NCI-H2171 (cell line): ENCODE data around the gene TPSG1.
"Not testable (repeated sequence)": the region's sequence is repeated elsewhere in the genome, so short reads cannot be mapped to it uniquely, and the experiment has no call there.

ENCODE experiments used
- DNase-seq: peaks from one replicate; lab custom pipeline; 2025; lab: John Stamatoyannopoulos, UW

The TPSG1 gene

GRCh38 chr16:1194665-1195392 is 30.2 kb downstream of the TPSG1 start:
- DNase-seq = no peak

DNA sequence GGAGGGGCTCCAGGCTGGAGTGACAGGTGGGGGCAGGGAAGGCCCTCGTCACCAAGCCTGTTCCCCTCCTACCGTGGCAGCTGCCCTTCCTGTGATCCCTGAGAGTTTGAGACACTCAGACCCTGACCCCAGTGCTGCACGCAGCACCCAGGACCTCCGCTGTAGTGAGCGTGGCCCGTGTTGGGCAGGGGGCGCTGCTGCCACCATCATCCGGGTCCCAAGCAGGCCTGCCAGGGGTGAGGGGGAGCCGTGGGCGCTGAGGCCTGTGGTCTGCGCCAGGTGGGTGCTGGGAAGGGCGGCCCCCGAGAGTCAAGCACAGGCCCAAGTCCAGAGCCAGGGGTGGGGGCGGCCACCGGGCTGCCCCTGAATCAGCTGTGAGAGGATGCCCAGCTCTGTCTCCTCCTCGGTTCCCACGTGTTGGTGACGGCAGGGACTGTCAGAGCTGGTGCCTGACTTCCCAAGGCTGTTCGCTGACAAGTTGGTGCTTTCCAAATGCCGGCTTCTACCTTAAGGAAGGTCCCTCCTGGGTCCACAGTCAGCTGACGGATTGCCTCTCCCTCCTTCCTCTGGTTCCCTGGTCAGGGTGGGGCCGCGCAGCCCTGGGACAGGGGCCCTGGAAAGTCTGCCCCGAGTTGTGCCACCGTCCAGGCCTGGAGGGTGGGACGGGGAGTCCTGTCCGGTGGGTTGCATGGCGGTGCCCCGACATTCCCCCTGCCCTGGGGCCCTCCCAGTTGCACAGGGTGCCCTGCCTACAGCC is 31.1 kb downstream of the TPSG1 start:
- DNase-seq = no peak

DNA sequence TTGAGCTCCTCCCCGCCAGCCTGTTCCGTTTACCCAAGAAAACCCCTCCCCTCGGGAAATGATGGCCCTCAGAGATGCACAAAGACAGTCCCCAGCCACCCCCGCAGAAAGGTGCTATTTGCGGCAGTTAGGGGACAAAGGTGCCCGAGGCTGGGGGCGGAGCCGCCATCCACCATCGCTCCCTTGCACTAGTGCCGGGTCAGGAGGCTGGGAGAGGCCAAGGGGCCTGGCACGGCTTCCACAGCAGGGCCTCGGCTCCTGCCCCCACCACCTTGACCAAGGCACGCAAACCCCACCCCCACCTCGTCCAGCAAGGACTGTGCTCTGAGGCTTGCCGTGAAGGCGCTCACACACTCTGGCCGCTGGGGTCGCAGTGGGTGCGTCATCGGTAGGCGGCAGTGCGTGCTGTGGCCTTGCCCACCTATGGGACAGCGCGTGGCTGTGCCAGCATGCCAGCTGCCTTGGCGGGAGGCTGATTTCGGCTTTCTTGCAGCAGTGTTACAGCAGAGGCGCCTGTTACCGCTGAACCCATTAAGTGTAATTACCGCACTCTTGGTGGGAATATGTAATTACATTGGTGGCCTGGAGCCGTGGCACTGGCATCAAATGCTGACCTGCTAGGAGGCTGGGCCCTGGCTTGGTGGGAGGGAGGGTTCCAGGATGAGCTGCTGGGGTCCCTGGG is 31.8 kb downstream of the TPSG1 start:
- DNase-seq = peak; percentile 48

GRCh38 chr16:1192384-1193073 is 32.5 kb downstream of the TPSG1 start:
- no peak for DNase-seq

DNA sequence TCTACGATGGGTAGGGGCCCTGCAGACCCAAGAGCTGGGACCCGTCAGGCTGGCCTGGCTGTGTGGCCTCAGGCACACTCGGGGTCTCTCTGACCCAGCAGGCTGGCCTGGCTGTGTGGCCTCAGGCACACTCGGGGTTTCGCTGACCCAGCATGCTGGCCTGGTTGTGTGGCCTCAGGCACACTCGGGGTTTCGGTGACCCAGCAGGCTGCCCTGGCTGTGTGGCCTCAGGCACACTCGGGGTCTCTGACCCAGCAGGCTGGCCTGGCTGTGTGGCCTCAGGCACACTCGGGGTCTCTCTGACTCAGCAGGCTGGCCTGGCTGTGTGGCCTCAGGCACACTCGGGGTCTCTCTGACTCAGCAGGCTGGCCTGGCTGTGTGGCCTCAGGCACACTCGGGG is 34.3 kb downstream of the TPSG1 start:
- not testable (repeated sequence) for DNase-seq

DNA sequence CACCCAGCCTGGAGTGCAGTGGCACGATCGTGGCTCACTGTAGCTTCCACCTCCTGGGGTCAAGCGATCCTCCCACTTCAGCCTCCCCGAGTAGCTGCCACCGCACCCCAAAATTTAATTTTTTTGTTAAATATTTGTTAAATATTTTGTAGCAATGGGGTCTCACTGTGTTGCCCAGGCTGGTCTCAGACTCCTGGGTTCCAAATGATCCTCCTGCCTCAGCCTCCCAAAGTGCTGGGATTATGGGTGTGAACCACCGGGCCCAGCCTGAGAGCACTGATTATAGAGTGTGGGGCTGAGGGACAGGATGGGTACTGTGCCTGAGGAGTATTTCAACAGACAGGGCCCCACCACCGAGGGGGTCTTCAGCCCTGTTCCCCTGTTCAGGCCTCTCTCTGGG is 35.6 kb downstream of the TPSG1 start:
- DNase-seq = no peak

GRCh38 chr16:1188432-1189189 is 36.5 kb downstream of the TPSG1 start:
- no peak for DNase-seq

GRCh38 chr16:1185460-1186207 is 39.4 kb downstream of the TPSG1 start:
- not testable (repeated sequence) for DNase-seq

- DNase-seq = no peak
Measured at GRCh38 chr16:1184980-1185379, 40.1 kb downstream of the TPSG1 start.

DNA sequence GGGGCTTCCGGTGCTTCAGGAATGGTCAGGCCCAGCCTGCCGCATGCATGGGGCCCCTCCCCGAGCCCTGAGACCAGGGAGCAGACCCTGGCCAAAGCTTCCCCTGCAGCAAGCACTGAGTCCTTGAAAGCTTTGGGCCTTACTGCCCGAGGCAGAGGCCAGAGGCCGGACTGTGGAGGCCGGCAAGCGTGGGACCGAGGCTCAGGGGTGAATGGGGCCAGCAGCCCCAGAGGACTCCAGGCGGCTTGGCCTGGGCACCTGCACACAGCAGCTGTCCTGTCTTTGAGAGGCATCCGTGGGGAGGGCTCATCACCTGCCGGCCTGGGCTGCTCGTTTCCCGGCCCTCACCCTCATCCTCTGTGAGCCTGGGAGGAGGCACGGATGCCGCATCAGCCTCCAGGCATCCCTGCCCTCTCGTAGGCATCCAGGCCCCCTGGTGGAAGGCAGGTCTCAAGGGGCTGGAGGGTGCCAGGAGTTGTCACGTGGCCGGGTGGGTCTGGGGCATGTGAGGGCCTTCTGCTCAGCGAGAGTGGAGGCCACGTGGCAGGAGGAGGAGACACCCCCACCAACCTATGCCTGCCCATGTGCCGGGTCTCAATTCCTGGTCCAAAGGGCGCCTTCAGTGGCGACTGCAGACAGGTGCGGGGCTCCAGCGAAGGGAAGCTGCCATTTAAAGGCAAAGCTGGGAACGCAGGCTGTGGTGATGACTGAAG is 40.8 kb downstream of the TPSG1 start:
- no peak for DNase-seq

GRCh38 chr16:1182950-1183907 is 41.8 kb downstream of the TPSG1 start:
- DNase-seq = peak; percentile 91

DNA sequence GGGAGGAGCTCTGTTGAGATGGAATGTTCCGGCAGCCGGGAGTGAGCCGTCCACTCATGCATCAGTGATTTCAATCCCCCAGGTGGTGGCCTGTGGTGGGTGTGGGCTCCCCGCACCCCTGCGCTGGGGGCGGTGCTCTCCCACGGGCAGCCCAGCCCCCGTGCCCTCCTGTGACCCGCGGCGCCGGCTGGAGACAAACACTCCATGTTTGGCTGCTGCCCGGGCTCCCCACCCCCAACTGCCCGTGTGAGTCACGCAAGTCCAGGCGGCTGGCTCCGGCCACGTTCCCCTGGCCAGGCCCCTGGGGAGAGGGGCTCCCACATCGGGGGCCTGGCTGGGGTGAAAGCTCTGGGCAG is 42.8 kb downstream of the TPSG1 start:
- no peak for DNase-seq

- DNase-seq = no peak
Measured at GRCh38 chr16:1181404-1182315, 43.4 kb downstream of the TPSG1 start.

GRCh38 chr16:1180549-1181403 is 44.3 kb downstream of the TPSG1 start:
- no peak for DNase-seq

- no peak for DNase-seq
Measured at GRCh38 chr16:1178295-1178910, 46.7 kb downstream of the TPSG1 start.

- DNase-seq = no peak
Measured at GRCh38 chr16:1177750-1178149, 47.3 kb downstream of the TPSG1 start.

DNA sequence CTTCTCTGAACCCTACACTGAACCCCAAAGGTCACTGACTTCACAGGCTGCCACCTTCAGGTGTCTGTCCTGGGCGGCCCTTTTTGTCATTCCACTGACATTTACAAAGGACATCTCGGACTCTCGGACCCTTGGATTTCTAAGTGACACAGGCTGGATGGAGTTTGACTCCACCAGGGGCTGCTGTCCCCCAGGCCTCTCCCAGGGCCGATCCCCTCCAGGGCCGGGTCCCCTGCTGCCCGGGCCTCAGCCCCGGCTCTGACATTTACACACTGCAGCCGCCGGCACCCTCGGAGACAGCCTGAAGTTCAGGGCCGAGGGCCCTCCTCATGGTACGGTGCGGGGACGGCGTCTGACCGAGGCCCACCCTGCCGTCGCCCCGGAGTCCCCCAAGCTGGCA is 48.0 kb downstream of the TPSG1 start:
- no peak for DNase-seq
